ENCODE measurements around the gene BTG2. TPM values are rescaled to one million over a fixed set of nuclear protein-coding genes. Genes with fewer than 3 reads are reported as not detected.
A peak's percentile ranks its signal among the peaks of the same experiment; 100 is the strongest.

Gene BTG2
- total and polyA plus RNA-seq, 2 donors, result 171 to 174 TPM

- peaks cover 0 to 7% of the 10 kb centered on the region in 2 donors for H3K36me3 ChIP-seq (ENCODE audit: control insufficient read depth in 2 of 2, insufficient read depth in 2 of 2, low read length in 1 of 2)
- WGBS, result 98% methylated on average over 1 of the region's 1 CpG
- H3K27me3 ChIP-seq (ENCODE audit: control insufficient read depth in 2 of 2, insufficient read depth in 1 of 2, low read length in 1 of 2), result no peaks in the 10 kb centered on the region
- no peak for DNase-seq (ENCODE audit: low read depth in 6 of 9, low spot score in 9 of 9)
- H3K27ac ChIP-seq (ENCODE audit: low read depth in 1 of 2, low read length in 1 of 2), result peak overlapping the region; percentile 18 to 61
- no peaks in the 10 kb centered on the region for H3K9me3 ChIP-seq (ENCODE audit: control insufficient read depth in 2 of 2, insufficient read depth in 1 of 2, low read length in 1 of 2)
- no peak overlapping the region for H3K4me3 ChIP-seq (ENCODE audit: low read length in 2 of 2)
- peaks cover 65 to 87% of the 10 kb centered on the region in 2 donors for H3K4me1 ChIP-seq (ENCODE audit: control insufficient read depth in 2 of 2, insufficient read depth in 2 of 2, low read length in 2 of 2)
Observed at GRCh38 chr1:203318229-203318517, 12.9 kb downstream of the BTG2 start.

- Histone ChIP-seq H3K4me3 (ENCODE audit: low read length in 2 of 2) (peak overlapping the region; percentile 3 to 31), H3K27ac (ENCODE audit: low read depth in 1 of 2, low read length in 1 of 2) (peak overlapping the region; percentile 96 to 100), H3K4me1 (ENCODE audit: control insufficient read depth in 2 of 2, insufficient read depth in 2 of 2, low read length in 2 of 2) (peaks cover 87 to 98% of the 10 kb centered on the region in 2 donors), H3K27me3 (ENCODE audit: control insufficient read depth in 2 of 2, insufficient read depth in 1 of 2, low read length in 1 of 2) (no peaks in the 10 kb centered on the region), H3K9me3 (ENCODE audit: control insufficient read depth in 2 of 2, insufficient read depth in 1 of 2, low read length in 1 of 2) (peaks cover 0 to 6% of the 10 kb centered on the region in 2 donors), H3K36me3 (ENCODE audit: control insufficient read depth in 2 of 2, insufficient read depth in 2 of 2, low read length in 1 of 2) (peaks cover 0 to 2% of the 10 kb centered on the region in 2 donors)
- 2% methylated on average over 6 of the region's 6 CpGs for WGBS
- DNase-seq (ENCODE audit: low read depth in 6 of 9, low spot score in 9 of 9), result peak; percentile 90 to 98 (median 96)
Observed at GRCh38 chr1:203320591-203321272, 15.4 kb downstream of the BTG2 start.

GRCh38 chr1:203321273-203322052 is 16.1 kb downstream of the BTG2 start:
- Histone ChIP-seq H3K4me3 (ENCODE audit: low read length in 2 of 2) (peak overlapping the region; percentile 3 to 31), H3K27ac (ENCODE audit: low read depth in 1 of 2, low read length in 1 of 2) (peak overlapping the region; percentile 96 to 100)

GRCh38 chr1:203322500-203323179 is 17.3 kb downstream of the BTG2 start:
- H3K36me3 ChIP-seq (ENCODE audit: control insufficient read depth in 2 of 2, insufficient read depth in 2 of 2, low read length in 1 of 2), result no peaks in the 10 kb centered on the region
- DNase-seq (ENCODE audit: low read depth in 6 of 9, low spot score in 9 of 9), result peak in 1 of 9 donors; percentile 52
- H3K4me1 ChIP-seq (ENCODE audit: control insufficient read depth in 2 of 2, insufficient read depth in 2 of 2, low read length in 2 of 2), result peaks cover 84 to 95% of the 10 kb centered on the region in 2 donors
- no peaks in the 10 kb centered on the region for H3K27me3 ChIP-seq (ENCODE audit: control insufficient read depth in 2 of 2, insufficient read depth in 1 of 2, low read length in 1 of 2)
- peak overlapping the region; percentile 96 to 100 for H3K27ac ChIP-seq (ENCODE audit: low read depth in 1 of 2, low read length in 1 of 2)
- peaks cover 0 to 6% of the 10 kb centered on the region in 2 donors for H3K9me3 ChIP-seq (ENCODE audit: control insufficient read depth in 2 of 2, insufficient read depth in 1 of 2, low read length in 1 of 2)
- H3K4me3 ChIP-seq (ENCODE audit: low read length in 2 of 2), result no peak overlapping the region

More at GRCh38 chr1:203321273-203322052, 16.1 kb downstream of the BTG2 start:
- H3K36me3 ChIP-seq (ENCODE audit: control insufficient read depth in 2 of 2, insufficient read depth in 2 of 2, low read length in 1 of 2), result no peaks in the 10 kb centered on the region
- WGBS, result 69% methylated on average over 6 of the region's 6 CpGs
- peaks cover 0 to 6% of the 10 kb centered on the region in 2 donors for H3K9me3 ChIP-seq (ENCODE audit: control insufficient read depth in 2 of 2, insufficient read depth in 1 of 2, low read length in 1 of 2)
- no peak for DNase-seq (ENCODE audit: low read depth in 6 of 9, low spot score in 9 of 9)
- H3K4me1 ChIP-seq (ENCODE audit: control insufficient read depth in 2 of 2, insufficient read depth in 2 of 2, low read length in 2 of 2), result peaks cover 89 to 98% of the 10 kb centered on the region in 2 donors
- H3K27me3 ChIP-seq (ENCODE audit: control insufficient read depth in 2 of 2, insufficient read depth in 1 of 2, low read length in 1 of 2), result no peaks in the 10 kb centered on the region

- H3K27ac ChIP-seq (ENCODE audit: low read depth in 1 of 2, low read length in 1 of 2), result peak overlapping the region; percentile 96 to 100
- peaks cover 79 to 97% of the 10 kb centered on the region in 2 donors for H3K4me1 ChIP-seq (ENCODE audit: control insufficient read depth in 2 of 2, insufficient read depth in 2 of 2, low read length in 2 of 2)
- H3K4me3 ChIP-seq (ENCODE audit: low read length in 2 of 2), result peak overlapping the region in 1 of 2 donors; percentile 53
- no peaks in the 10 kb centered on the region for H3K36me3 ChIP-seq (ENCODE audit: control insufficient read depth in 2 of 2, insufficient read depth in 2 of 2, low read length in 1 of 2)
- no peaks in the 10 kb centered on the region for H3K27me3 ChIP-seq (ENCODE audit: control insufficient read depth in 2 of 2, insufficient read depth in 1 of 2, low read length in 1 of 2)
- no peak for DNase-seq (ENCODE audit: low read depth in 6 of 9, low spot score in 9 of 9)
- peaks cover 0 to 6% of the 10 kb centered on the region in 2 donors for H3K9me3 ChIP-seq (ENCODE audit: control insufficient read depth in 2 of 2, insufficient read depth in 1 of 2, low read length in 1 of 2)
- WGBS, result 54% methylated on average over 3 of the region's 3 CpGs
Observed at GRCh38 chr1:203323587-203323986, 18.3 kb downstream of the BTG2 start.

- Histone ChIP-seq H3K4me3 (ENCODE audit: low read length in 2 of 2) (peak overlapping the region; percentile 29 to 53), H3K4me1 (ENCODE audit: control insufficient read depth in 2 of 2, insufficient read depth in 2 of 2, low read length in 2 of 2) (peaks cover 78 to 97% of the 10 kb centered on the region in 2 donors), H3K36me3 (ENCODE audit: control insufficient read depth in 2 of 2, insufficient read depth in 2 of 2, low read length in 1 of 2) (no peaks in the 10 kb centered on the region), H3K27me3 (ENCODE audit: control insufficient read depth in 2 of 2, insufficient read depth in 1 of 2, low read length in 1 of 2) (no peaks in the 10 kb centered on the region), H3K9me3 (ENCODE audit: control insufficient read depth in 2 of 2, insufficient read depth in 1 of 2, low read length in 1 of 2) (peaks cover 0 to 6% of the 10 kb centered on the region in 2 donors), H3K27ac (ENCODE audit: low read depth in 1 of 2, low read length in 1 of 2) (peak overlapping the region; percentile 96 to 100)
- 48% methylated on average over 15 of the region's 15 CpGs for WGBS
- peak in 3 of 9 donors; percentile 64 to 88 (median 69) for DNase-seq (ENCODE audit: low read depth in 6 of 9, low spot score in 9 of 9)
Observed at GRCh38 chr1:203324105-203325025, 19.0 kb downstream of the BTG2 start.

- peak in 1 of 9 donors; percentile 82 for DNase-seq (ENCODE audit: low read depth in 6 of 9, low spot score in 9 of 9)
- Histone ChIP-seq H3K4me1 (ENCODE audit: control insufficient read depth in 2 of 2, insufficient read depth in 2 of 2, low read length in 2 of 2) (peaks cover 72 to 97% of the 10 kb centered on the region in 2 donors), H3K27me3 (ENCODE audit: control insufficient read depth in 2 of 2, insufficient read depth in 1 of 2, low read length in 1 of 2) (no peaks in the 10 kb centered on the region), H3K9me3 (ENCODE audit: control insufficient read depth in 2 of 2, insufficient read depth in 1 of 2, low read length in 1 of 2) (peaks cover 0 to 6% of the 10 kb centered on the region in 2 donors), H3K4me3 (ENCODE audit: low read length in 2 of 2) (peak overlapping the region; percentile 29 to 53), H3K36me3 (ENCODE audit: control insufficient read depth in 2 of 2, insufficient read depth in 2 of 2, low read length in 1 of 2) (no peaks in the 10 kb centered on the region), H3K27ac (ENCODE audit: low read depth in 1 of 2, low read length in 1 of 2) (peak overlapping the region; percentile 96 to 100)
- 10% methylated on average over 5 of the region's 5 CpGs for WGBS
Observed at GRCh38 chr1:203325026-203325417, 19.7 kb downstream of the BTG2 start.

- H3K27ac ChIP-seq (ENCODE audit: low read depth in 1 of 2, low read length in 1 of 2), result peak overlapping the region; percentile 96 to 100
- 35% methylated on average over 13 of the region's 13 CpGs for WGBS
- peak in 1 of 9 donors; percentile 60 for DNase-seq (ENCODE audit: low read depth in 6 of 9, low spot score in 9 of 9)
Observed at GRCh38 chr1:203325418-203326091, 20.2 kb downstream of the BTG2 start.

More at GRCh38 chr1:203325418-203326091, 20.2 kb downstream of the BTG2 start:
- Histone ChIP-seq H3K9me3 (ENCODE audit: control insufficient read depth in 2 of 2, insufficient read depth in 1 of 2, low read length in 1 of 2) (peaks cover 0 to 6% of the 10 kb centered on the region in 2 donors), H3K27me3 (ENCODE audit: control insufficient read depth in 2 of 2, insufficient read depth in 1 of 2, low read length in 1 of 2) (no peaks in the 10 kb centered on the region), H3K36me3 (ENCODE audit: control insufficient read depth in 2 of 2, insufficient read depth in 2 of 2, low read length in 1 of 2) (no peaks in the 10 kb centered on the region), H3K4me3 (ENCODE audit: low read length in 2 of 2) (peak overlapping the region; percentile 29 to 53), H3K4me1 (ENCODE audit: control insufficient read depth in 2 of 2, insufficient read depth in 2 of 2, low read length in 2 of 2) (peaks cover 72 to 97% of the 10 kb centered on the region in 2 donors)

Measured in thymus (tissue), 11 donors.